HG02678 (cell line): ENCODE measurements around the gene TMEM54.

Experiments
- ATAC-seq: cut with Tn5 transposase; IDR thresholded peaks from one replicate; pipeline ENCODE4 v1.9.1; 2021; ENCODE audit warnings: mild to moderate bottlenecking, moderate library complexity; ENCODE audit not compliant: unreplicated experiment

The TMEM54 gene, protein sequence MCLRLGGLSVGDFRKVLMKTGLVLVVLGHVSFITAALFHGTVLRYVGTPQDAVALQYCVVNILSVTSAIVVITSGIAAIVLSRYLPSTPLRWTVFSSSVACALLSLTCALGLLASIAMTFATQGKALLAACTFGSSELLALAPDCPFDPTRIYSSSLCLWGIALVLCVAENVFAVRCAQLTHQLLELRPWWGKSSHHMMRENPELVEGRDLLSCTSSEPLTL

DNA sequence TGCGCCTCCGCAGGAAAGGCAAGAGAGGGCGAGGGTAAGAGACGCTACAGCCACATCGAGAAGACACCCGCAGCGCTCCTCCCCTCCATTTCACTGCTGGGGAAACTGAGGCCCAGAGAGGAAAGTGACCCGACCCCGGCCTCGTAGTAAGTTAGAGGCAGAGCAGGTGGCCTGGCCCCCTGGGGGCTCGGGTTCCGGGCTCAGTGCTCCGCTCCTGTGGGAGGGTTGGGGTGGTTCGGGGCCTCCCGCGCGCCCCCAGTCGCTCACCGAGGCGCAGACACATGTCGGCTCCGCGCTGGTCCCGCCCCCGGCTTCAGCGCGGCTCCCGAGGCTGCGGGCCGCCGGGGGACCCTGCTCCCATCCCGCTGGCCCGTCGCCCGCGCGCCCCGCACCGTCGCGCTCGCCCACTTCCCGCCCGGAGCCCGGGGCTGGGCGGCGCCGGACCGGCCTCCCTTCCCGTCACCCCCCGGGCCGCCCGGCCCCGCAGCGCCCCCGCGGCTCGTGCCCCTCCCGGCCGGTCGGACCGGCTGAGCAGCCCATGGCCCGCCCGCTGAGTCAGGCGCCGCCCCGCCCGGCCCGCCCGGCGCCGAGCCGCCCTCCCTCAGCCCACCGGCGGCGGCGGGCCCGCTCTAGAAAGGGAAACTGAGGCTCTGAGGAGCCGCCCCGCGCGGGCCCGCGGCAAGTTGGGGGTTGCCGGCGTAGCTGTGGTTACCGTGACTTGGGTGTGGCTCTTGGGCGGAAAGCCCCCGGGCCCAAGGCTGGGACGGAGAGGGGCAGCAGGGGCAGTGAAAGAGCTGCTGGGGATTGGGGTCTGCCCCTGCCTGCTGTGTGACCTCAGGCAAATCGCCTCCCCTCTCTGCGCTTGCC is at the start of gene TMEM54:
TSS of gene TMEM54 (minus strand) at position 434 of the 867 bp plus-strand sequence. CDS start at position 283, 151 bp downstream.
- no peak for ATAC-seq

DNA sequence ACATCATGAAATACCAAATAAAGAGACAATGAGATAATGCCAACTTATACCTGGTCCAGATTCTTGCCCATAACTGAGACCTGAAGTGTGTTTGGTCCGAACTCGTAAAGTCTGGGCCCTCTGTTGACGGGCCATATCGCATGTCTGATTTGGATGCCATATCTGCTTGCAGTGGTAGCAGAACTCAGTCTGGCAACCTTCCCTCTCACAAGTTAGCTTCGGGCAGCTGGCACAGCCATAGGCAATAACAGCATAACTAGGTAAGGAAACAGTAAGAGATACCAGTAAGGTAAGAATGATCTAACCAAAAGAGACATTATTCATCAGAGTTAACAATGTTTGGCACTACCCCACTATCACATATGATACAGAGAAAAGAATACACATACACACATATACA is 48.3 kb upstream of the TMEM54 start:
- no peak for ATAC-seq

DNA sequence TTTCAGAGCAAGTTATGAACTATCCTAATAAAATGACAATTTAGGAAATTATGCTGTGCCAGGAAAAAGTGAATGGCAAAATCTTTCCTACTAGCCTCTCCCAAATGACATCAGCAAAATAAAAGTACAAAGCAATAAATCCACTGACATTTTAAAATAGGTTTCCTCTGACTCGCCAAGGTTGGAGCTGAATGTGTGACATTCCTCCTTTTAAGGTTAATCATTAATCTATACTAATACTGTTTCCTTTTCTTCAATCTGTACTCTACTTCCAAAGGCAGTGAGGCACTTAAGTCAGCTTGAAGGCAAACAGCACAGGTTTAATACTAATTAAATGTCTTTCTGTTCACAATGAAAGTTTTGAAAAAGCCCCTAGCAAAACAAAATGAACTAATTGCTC is 47.7 kb upstream of the TMEM54 start:
- no peak for ATAC-seq

DNA sequence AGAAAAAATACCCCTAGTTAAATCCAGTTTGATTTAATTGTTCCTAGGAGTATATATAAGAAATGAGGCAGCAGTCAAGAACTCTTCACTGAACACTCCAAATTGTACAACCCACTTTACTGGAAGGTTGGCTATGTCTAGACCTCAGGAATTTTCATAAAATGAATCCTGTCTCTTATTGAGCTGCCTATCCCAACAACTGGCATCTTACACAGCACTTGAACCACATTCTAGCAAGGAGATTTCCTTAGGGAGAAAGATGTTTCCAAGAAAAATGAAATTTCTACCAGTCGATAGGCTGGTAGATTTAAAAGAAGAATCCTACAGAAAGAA is 47.2 kb upstream of the TMEM54 start:
- ATAC-seq: no peak

DNA sequence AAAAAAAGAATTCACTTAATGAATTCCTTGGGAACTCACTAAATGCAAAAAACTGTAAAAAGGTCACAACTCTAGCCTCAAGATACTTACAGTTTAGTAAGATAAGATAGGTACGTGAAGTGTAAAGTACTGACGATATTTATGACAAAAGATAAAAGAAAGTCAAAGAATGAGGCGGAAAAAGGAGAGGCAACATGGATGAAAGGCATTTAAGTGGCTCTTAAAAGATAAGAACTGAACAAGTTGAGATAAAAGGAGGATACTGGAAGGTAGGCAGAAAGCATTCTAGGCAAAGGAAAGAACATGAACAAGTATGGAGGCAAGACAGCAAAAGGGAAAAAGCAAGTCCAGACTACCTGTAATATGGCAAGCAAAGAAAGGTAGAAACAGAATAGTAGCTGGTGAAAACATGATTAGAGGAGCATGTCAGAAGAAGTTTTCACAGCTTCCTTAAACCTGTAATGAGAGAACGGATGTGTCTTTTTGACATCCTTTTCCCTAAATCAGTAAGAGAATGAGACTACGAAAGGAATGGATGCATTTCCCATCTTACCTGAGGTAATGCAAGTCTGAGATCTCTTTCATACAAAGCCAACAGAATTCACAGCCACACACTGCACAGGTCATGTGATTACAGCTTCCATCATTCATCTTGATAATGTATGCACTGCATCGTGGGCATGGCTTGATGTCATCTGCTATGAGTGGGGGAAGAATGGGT is 46.6 kb upstream of the TMEM54 start:
- no peak for ATAC-seq

DNA sequence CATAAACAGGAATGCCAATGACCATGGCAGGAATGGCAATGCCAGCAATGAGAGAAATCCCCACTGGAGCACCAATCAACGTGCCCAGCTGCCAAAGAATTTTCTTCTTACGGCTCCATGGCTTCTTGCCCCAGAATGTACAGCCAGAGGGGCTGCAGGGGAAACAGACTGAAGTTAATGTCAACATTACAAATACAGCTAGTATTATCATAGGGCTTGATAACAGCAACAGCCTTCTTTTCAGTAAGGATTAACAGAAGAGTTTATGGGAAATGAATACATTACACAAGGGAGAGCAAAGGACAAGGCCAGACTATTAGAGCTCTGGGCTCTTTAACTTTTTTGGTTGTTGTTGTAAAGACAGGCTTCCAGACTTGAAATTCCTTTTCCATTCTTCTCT is 45.2 kb upstream of the TMEM54 start:
- ATAC-seq: no peak

DNA sequence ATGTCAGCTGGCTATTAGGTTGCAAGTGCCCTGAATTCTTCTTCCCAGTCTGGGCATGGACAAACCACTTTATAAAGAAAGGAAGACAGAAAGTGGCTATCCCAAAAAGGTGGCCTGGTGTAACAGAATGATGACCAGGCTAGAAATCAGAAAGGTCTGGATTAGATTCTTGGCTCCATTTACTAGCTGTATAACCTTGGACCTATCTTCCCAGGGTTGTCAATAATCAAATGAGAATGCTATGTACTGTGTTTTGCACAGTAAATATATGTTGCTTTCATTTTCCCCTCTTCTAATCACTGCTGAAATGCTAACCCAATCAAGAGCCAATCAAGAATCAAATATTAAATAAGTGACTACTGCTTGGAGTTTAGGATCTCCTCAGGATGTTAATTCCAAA is 43.0 kb upstream of the TMEM54 start:
- ATAC-seq: no peak

DNA sequence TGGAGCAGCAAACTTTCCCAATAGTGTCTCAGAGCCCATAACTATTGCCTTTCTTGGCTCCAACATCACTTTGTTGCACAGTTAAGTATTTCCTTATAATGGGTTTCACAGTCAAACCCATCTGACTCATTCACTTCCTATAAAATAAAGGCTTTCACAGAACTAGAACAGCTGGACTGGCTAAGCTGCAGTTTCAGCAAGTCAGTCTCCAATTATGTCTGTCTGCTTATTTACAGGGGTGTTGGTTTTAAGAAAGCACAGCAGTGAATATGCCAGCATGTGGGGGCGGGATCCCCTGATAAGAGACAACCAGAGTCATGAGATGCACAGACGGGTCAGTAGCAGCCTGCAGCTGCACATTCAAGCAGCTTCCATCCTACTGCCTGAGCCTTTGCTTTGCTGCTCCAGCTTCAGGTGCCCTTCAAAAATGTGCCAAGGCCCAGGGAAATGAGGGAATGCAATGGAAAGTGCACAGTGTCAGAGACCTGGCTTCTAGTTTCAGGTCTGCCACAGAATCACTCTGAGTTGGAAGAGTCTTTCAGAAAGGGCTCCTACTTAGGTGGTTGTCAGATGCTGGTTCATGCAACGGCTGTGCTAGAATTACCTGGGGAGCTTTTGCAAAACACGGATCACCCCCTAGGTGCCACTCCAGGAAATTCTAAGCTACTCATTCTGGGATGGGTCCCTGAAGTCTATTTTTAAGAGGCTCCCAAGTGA is 38.6 kb upstream of the TMEM54 start:
- no peak for ATAC-seq

DNA sequence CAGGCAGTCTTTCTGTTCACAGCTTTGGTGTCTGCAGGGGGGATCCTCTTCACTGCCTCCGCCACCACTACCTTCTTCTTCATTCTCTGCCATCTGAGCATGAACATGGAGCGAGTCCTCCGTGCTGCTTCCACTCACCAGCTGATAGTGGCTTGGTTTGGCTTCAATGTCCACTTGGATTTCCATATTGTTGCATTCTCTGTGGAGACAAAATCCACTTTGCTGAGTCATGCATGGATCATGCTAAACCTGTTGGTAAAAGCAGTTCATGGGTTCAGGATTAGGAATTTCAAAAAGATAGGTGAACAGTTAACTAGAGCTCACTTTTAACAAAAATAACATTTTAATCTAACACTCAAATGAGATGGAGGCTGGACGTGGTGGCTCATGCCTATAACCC is 35.9 kb upstream of the TMEM54 start:
- ATAC-seq: no peak

DNA sequence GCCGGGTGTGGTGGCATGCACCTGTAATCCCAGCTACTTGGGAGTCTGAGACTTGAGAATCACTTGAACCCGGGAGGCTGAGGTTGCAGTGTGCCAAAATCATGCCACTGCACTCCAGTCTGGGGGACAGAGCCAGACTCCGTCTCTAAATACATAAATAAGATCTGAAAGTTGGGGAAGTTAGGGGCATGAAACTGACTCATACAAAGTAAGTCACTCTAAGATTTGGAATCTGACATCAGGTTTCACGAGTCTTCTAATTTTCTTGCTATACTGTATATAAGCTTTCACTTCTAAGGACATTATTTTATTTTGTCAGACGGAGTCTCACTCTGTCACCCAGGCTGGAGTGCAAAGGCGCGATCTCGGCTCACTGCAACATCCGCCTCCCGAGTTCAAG is 33.3 kb upstream of the TMEM54 start:
- no peak for ATAC-seq

DNA sequence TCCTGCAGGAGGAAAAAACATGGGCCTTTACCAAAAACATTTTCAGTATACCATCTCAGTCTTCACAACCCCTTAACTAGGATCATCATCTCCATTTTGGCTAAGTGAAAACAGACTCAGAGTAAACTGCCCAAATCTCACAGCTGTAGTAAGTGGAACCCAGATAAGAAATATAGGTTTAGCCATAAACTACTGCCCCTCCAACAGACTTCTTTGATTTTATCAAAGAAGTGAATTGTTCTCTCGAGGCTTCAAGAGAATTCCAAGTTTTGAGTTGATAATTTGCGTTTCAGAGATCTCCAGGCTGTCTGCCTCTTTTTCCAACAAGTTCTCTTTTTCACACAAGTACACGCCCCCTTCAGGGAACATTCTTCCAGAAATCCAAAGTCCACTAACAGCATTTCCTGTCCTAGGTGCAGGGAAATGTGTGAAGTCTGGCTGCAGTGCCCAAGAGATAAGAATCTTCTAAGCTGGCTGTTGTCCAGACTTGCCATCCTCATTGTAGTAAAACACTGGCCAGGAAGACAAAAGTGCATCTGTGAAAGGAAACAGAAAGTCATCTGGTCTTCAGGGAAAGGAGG is 32.6 kb upstream of the TMEM54 start:
- no peak for ATAC-seq

DNA sequence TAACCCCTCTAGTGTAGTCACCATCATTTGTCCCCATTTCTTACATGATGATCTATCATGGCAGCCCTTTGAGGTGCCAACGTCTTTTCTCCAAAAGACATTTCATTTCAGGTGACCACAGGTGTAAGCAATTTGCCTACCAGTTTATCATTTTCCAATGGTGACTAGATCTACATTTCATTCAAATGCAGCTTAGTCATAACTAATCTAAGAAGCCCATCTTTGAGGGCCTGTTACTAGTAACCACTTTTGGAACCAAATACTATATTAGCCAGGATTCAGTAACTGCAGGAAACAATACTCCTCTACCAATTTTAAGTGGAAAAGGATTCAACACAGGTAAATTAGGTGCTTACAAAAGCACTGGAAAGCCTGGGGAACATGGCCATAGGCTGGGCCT is 30.6 kb upstream of the TMEM54 start:
- no peak for ATAC-seq

DNA sequence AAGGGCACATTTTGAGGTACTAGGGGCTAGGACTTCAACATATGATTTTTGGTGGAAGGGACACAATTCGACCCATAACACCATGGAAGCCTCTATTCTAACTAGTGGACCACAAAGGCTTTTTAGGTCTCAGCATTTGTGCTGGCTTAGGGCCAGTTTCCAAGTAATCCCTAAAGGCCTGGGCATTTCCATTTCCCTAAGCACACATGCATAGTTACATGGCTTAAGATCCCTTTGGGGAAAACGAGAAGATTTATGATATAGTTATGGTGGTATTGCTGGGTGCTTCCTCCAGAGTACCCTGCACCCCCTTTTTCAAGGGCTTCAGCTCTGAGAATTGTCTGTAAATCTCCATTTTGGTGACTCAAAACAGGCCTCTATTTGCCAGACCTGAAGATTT is 28.2 kb upstream of the TMEM54 start:
- no peak for ATAC-seq

DNA sequence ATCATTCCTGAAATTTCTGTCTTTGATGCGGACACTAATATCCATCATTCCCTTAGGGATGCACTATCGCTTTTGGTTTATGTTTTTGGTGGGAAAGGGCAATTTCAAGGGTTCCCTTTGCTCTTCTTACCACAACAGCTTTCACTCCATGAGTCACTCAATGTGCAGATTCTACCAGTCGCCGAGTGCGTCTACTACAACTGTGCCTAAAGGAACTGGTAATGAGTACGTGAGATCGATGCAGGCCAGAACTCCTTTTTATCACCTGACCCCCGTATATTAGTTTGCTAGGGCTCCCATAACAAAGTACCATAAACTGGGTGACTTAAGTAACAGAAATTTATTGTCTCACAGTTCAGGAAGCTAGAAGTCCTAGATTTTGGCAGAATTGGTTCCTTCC is 27.5 kb upstream of the TMEM54 start:
- ATAC-seq: no peak

DNA sequence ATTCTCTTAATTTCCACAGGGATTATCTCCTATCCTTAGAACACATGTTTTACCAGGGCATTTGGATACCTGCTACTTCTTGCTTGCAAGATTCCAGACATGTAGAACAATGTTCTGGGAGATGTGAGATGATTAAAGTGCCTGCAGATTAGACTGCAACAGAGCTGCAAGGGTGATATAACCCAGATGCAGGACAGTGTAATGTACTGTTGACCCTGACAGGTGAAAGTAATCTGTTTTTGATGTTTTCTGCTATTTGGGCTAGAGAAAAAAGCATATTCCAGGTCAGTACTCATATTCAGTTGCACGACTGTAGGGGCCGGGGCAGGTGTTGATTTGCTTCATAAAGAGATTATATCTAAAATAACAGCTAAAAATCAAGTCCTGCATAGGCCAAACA is 27.1 kb upstream of the TMEM54 start:
- no peak for ATAC-seq

DNA sequence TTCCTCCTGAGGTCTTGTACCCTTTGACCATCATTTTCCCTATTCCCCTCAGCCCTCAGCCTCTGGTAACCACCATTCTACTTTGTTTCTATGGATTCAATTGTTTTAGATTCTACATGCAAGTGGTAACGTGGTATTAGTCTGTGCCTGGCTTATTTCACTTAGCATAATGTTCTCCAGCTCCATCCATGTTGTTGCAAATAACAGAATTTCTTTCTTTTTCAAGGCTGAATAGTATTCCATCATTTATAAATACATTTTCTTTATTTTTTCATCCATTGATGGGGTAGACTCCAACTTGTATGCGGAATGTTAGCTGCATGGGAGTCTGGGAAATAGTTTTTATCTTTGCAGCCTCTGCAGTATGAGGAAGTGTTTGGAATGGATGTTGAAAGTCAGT is 26.3 kb upstream of the TMEM54 start:
- no peak for ATAC-seq

DNA sequence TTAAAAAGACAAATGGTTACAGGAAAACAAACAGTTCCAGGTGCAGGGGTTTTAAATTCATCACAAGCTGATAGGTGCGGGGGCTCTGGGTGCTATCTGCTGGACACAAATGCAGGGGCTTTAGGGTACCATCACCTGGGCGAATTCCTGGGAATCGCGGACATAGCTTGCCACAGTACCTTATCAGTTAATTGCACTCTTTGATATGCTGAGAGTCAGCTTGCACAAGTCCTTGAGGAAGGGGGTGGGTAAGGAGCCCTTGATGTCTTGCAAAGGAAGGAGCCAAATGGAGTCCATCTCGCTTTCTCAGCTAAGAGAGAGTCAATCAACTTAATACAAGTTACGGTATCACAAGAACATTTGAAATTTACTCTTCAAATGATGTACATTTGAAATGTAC is 25.4 kb upstream of the TMEM54 start:
- no peak for ATAC-seq

DNA sequence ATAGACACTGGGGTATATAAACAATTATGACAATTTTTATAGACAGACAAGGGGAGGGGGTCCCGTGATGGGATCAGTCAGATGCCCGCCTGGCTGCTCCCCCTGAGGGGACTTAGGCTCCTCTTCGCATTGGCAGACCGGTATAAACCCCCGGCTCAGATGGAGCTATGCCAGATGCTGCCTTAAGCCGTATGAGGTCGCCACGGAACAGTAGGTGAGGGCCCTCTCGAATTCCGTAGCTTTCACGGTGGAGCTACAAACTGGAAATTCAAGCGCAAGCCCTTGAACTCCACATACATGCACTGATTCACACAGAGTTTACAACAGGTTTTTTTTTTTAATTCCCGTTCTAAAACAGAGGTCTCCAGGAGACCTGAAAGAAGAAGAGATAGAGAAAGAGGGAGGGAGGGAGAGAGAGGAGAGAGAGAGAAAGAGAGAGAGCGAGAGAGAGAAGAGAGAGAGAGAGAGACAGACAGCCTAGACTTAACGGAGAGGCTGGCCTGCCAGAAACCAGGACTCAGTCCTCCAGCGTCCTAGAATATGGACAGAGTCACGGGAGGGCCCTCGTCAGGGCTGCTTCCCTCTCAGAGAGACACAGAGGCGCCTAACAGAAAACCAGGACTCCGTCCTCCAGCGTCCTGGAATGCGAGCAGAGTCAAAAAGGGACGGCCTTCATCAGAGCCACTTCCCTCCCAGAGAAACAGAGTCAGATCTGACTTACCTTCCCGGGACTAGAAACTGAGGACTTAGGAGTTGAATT is 24.4 kb upstream of the TMEM54 start:
- ATAC-seq: no peak

DNA sequence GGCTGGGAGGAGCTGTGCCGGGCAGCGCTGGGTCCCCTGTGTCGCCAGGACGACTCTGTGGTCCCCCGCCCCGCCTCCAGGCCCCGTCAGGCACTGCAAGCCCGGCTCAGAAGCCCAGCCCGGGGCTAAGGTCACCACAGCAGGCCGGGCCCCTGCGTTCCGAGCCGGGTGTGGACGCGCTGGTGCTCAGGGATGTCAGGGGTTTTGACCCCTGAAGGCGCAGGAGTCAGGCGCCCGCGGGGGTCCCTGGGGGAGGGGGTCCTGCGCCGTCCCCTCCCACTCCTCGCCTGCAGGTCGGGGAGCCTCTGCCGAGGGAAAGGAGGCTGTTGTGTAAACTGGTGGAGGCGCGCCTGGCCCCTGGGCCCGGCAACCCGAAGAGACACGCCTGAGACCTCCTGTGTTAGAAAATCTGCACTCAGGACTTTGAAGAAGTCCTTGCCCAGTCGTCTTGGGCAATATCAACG is 23.7 kb upstream of the TMEM54 start:
- ATAC-seq: no peak

DNA sequence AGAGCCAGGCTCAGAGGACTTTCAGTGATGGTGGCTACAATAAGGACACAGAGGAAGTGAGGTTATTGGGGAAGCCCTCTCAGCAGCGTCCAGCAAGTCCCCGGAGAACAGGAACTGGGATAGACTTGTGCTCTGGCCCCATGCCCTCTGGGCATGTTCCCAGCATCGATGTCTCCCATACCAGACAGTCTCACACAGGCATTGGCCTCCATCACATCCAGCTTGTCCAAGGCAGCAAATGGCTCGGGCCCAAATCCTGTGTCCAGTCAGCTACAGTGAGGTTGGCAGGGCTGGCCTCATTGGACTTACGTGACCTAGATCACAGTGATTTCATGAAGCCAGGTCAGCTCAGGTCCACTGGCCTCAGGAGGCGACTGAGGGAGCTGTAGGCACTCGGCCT is 19.6 kb upstream of the TMEM54 start:
- no peak for ATAC-seq
